ENCODE measurements around the gene UQCRC2.
"Not testable (repeated sequence)": the region's sequence is repeated elsewhere in the genome, so short reads cannot be mapped to it uniquely, and the experiment has no call there.

UQCRC2 gene

GRCh38 chr16:22013486-22013885 is 60.3 kb downstream of the UQCRC2 start:
- no peak for DNase-seq

GRCh38 chr16:22014271-22014873 is 61.2 kb downstream of the UQCRC2 start:
- DNase-seq, result no peak

GRCh38 chr16:22016927-22017326 is 63.8 kb downstream of the UQCRC2 start:
- no peak for DNase-seq

GRCh38 chr16:22018559-22018958 is 65.4 kb downstream of the UQCRC2 start:
- no peak for DNase-seq

- no peak for DNase-seq
Observed at GRCh38 chr16:22022151-22022550, 69.0 kb downstream of the UQCRC2 start.

- DNase-seq, result no peak
Observed at GRCh38 chr16:22023505-22023904, 70.3 kb downstream of the UQCRC2 start.

- DNase-seq, result not testable (repeated sequence)
Observed at GRCh38 chr16:22024785-22025184, 71.6 kb downstream of the UQCRC2 start.

GRCh38 chr16:22027633-22028032 is 74.5 kb downstream of the UQCRC2 start:
- no peak for DNase-seq

GRCh38 chr16:22029632-22030031 is 76.5 kb downstream of the UQCRC2 start:
- DNase-seq, result no peak

GRCh38 chr16:22030087-22030812 is 77.1 kb downstream of the UQCRC2 start:
- DNase-seq, result no peak

GRCh38 chr16:22031483-22032083 is 78.4 kb downstream of the UQCRC2 start:
- DNase-seq, result no peak

Data from NCI-H1105 treated with DMSO at 0.1 percent for 48 hours (cell line).